OCI-LY1 (cell line): ENCODE data around the gene CTXND1.

Experiments used
- H2AFZ ChIP-seq: fragments of 200-600 bp; sonication (generic), shearing (Covaris generic); 2 replicates; pipeline ENCODE4 v1.6.0; 2014; ENCODE audit warnings: antibody characterized with exemption, mild to moderate bottlenecking, low read length
- H3F3A ChIP-seq: fragments of 200-600 bp; sonication (generic), shearing (Covaris generic); 2 replicates; pipeline ENCODE4 v1.6.0; 2014; ENCODE audit warnings: mild to moderate bottlenecking, antibody characterized with exemption, low read length, moderate library complexity; ENCODE audit not compliant: insufficient read depth
- H3K27ac ChIP-seq: fragments of 200-600 bp; sonication (generic); 2 replicates; pipeline ENCODE4 v1.5.1; 2014; ENCODE audit warnings: low read length, mixed run types, mild to moderate bottlenecking, low read depth; ENCODE audit not compliant: poor library complexity, severe bottlenecking
- H3K27me3 ChIP-seq: fragments of 200-600 bp; sonication (generic); 2 replicates; pipeline ENCODE4 v1.6.0; 2014; ENCODE audit warnings: antibody characterized with exemption, mild to moderate bottlenecking, low read length, moderate library complexity; ENCODE audit not compliant: insufficient read depth
- H3K36me3 ChIP-seq: fragments of 200-600 bp; sonication (generic); 2 replicates; pipeline ENCODE4 v1.6.1; 2014; ENCODE audit warnings: mild to moderate bottlenecking, antibody characterized with exemption, low read length, moderate library complexity, mixed read lengths; ENCODE audit not compliant: insufficient read depth
- H3K4me1 ChIP-seq: fragments of 200-600 bp; sonication (generic); 2 replicates; pipeline ENCODE4 v1.5.1; 2014; ENCODE audit warnings: mild to moderate bottlenecking, low read length, moderate library complexity; ENCODE audit not compliant: insufficient read depth, severe bottlenecking
- H3K4me2 ChIP-seq: fragments of 200-600 bp; sonication (generic), shearing (Covaris generic); 2 replicates; pipeline ENCODE4 v1.6.1; 2014; ENCODE audit warnings: low read length
- H3K4me3 ChIP-seq: fragments of 200-600 bp; sonication (generic); 2 replicates; pipeline ENCODE4 v1.5.1; 2014; ENCODE audit warnings: low read length, low read depth, mild to moderate bottlenecking, mixed read lengths; ENCODE audit not compliant: poor library complexity, severe bottlenecking
- H3K79me2 ChIP-seq: fragments of 200-600 bp; shearing (Covaris generic); 2 replicates; pipeline ENCODE4 v1.6.1; 2016; ENCODE audit warnings: mixed run types, low read length, mixed read lengths; ENCODE audit not compliant: insufficient read depth
- H3K9ac ChIP-seq: fragments of 200-600 bp; sonication (generic), shearing (Covaris generic); 2 replicates; pipeline ENCODE4 v1.6.1; 2014; ENCODE audit warnings: mild to moderate bottlenecking, low read length, mixed read lengths
- H3K9me2 ChIP-seq: fragments of 200-600 bp; sonication (generic), shearing (Covaris generic); 2 replicates; pipeline ENCODE4 v1.6.1; 2014; ENCODE audit warnings: low read depth, mild to moderate bottlenecking, low read length, mixed read lengths
- H3K9me3 ChIP-seq: fragments of 200-600 bp; shearing (Covaris generic); 2 replicates; pipeline ENCODE4 v1.6.1; 2014; ENCODE audit warnings: low read length, mixed read lengths
- H4K20me1 ChIP-seq: fragments of 200-600 bp; sonication (generic), shearing (Covaris generic); 2 replicates; pipeline ENCODE4 v1.6.0; 2016; ENCODE audit warnings: mild to moderate bottlenecking, low read length; ENCODE audit not compliant: insufficient read depth
- CTCF ChIP-seq: fragments of 200-600 bp; sonication (generic), shearing (Covaris generic); IDR thresholded peaks from 2 replicates; pipeline ENCODE4 v1.5.1; 2017; ENCODE audit warnings: mild to moderate bottlenecking, antibody characterized with exemption, low read length, moderate library complexity, mixed read lengths
- EZH2 ChIP-seq: fragments of 200-600 bp; sonication (generic), shearing (Covaris generic); IDR thresholded peaks from 2 replicates; pipeline ENCODE4 v1.8.0; 2017; ENCODE audit warnings: borderline replicate concordance, mixed run types, mild to moderate bottlenecking, antibody characterized with exemption, low read length, moderate library complexity, mixed read lengths

The CTXND1 gene

GRCh38 chr15:80242132-80242769 is 9.8 kb downstream of the CTXND1 start:
- TF ChIP-seq EZH2 (no peak), CTCF (peak; percentile 81)
- Histone ChIP-seq H3K4me3 (no peak overlapping the region), H3K9me3 (no peaks in the 10 kb centered on the region), H3K36me3 (no peaks in the 10 kb centered on the region), H3K4me1 (peaks cover 6% of the 10 kb centered on the region), H3F3A (no peaks in the 10 kb centered on the region), H3K27ac (no peak overlapping the region), H2AFZ (0 out of 2 replicates have a peak overlapping the region, but pooled peaks have one; percentile 36), H3K4me2 (peak overlapping the region; percentile 39), H3K9ac (no peak overlapping the region), H4K20me1 (no peaks in the 10 kb centered on the region), H3K79me2 (no peaks in the 10 kb centered on the region), H3K27me3 (0 out of 2 replicates have a peak, but pooled peaks cover 3% of the 10 kb centered on the region), H3K9me2 (no peaks in the 10 kb centered on the region)

- no peak overlapping the region for H3K4me3 ChIP-seq
- no peak overlapping the region for H3K9ac ChIP-seq
- 0 out of 2 replicates have a peak, but pooled peaks cover 3% of the 10 kb centered on the region for H3K27me3 ChIP-seq
- H3K4me1 ChIP-seq = peaks cover 6% of the 10 kb centered on the region
- H4K20me1 ChIP-seq = no peaks in the 10 kb centered on the region
- H3K9me3 ChIP-seq = no peaks in the 10 kb centered on the region
- no peaks in the 10 kb centered on the region for H3K9me2 ChIP-seq
- no peak for TF ChIP-seq CTCF
- TF ChIP-seq EZH2 = no peak
- H3K4me2 ChIP-seq = no peak overlapping the region
- H3K27ac ChIP-seq = no peak overlapping the region
- no peak overlapping the region for H2AFZ ChIP-seq
- H3K36me3 ChIP-seq = no peaks in the 10 kb centered on the region
- H3K79me2 ChIP-seq = no peaks in the 10 kb centered on the region
- no peaks in the 10 kb centered on the region for H3F3A ChIP-seq
These were observed 10.5 kb downstream of the CTXND1 start for GRCh38 chr15:80241508-80241907.

GRCh38 chr15:80240276-80240675 is 11.7 kb downstream of the CTXND1 start:
- Histone ChIP-seq H3K9ac (no peak overlapping the region), H3K27me3 (0 out of 2 replicates have a peak, but pooled peaks cover 3% of the 10 kb centered on the region), H3K79me2 (no peaks in the 10 kb centered on the region), H3K4me2 (no peak overlapping the region), H4K20me1 (no peaks in the 10 kb centered on the region), H3K9me3 (no peaks in the 10 kb centered on the region), H3K4me3 (no peak overlapping the region), H3K9me2 (no peaks in the 10 kb centered on the region), H2AFZ (no peak overlapping the region), H3F3A (no peaks in the 10 kb centered on the region), H3K36me3 (no peaks in the 10 kb centered on the region), H3K4me1 (peaks cover 6% of the 10 kb centered on the region), H3K27ac (no peak overlapping the region)
- TF ChIP-seq CTCF (no peak), EZH2 (no peak)
